ENCODE results near the gene CDH4.

CDH4 gene

GRCh38 chr20:61543931-61544745, 292.1 kb downstream of the CDH4 start:
- Histone ChIP-seq H3K4me1 (ENCODE audit: control insufficient read depth in 2 of 2, insufficient read depth in 2 of 2, low read length in 2 of 2) (no peaks in the 10 kb centered on the region), H3K27me3 (ENCODE audit: control insufficient read depth in 2 of 2, insufficient read depth in 2 of 2, low read length in 2 of 2) (no peaks in the 10 kb centered on the region), H3K9ac (ENCODE audit: low read depth in 1 of 2, low read length in 2 of 2) (no peak overlapping the region), H3K36me3 (ENCODE audit: control insufficient read depth in 2 of 2, insufficient read depth in 2 of 2, low read length in 2 of 2) (no peaks in the 10 kb centered on the region), H3K4me3 (ENCODE audit: low read length in 2 of 2) (no peak overlapping the region), H3K9me3 (ENCODE audit: control insufficient read depth in 2 of 2, low read length in 2 of 2) (no peaks in the 10 kb centered on the region), H3K27ac (ENCODE audit: low read depth in 2 of 2, low read length in 2 of 2) (no peak overlapping the region)

DNA sequence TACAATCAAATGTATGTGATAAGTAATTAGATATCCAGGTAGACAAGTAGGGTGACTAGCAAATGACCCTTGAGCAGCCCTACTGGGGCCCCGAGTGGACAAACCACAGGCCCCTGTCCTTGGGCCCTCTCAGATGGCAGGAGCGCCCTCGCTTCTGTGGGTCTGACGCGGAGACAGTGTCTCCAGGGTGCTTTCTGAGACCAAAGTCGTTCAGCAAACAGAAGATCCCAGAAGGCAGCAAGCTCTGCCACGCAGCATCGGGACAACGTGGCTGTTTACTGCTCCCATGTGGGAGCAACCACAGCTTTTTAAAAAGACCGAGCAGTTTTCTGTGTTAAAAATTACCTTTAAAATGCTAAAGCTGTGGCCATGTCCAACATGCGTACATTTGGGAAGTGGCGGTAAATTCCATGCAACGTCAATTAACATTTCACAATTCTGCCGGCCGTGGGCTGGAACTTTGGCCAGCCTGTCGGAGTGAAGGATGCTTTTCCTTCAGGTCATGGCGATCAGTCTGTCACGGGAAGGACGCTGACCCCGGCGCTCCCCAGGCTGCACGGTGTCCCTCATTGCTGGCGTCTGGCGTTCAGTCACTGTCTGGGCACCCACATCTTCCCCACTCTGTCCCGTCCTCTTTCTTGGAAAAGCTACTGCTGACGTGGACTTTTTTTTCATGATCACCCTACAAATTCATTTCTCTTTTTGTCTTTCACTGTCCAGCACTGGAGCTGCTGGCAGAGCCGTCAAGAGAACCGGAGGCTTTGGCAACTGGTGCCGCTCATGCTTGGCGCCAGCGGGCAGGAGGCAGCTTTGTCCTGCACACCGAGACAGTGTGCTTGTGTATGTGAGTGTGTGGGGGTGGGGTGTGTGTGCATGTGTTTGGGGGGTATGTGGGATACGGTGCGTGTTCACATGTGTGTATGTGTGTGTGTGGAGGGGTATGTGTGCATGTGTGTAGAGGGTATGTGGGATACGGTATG, 293.1 kb downstream of the CDH4 start:
- no peaks in the 10 kb centered on the region for H3K36me3 ChIP-seq (ENCODE audit: control insufficient read depth in 2 of 2, insufficient read depth in 2 of 2, low read length in 2 of 2)
- H3K4me1 ChIP-seq (ENCODE audit: control insufficient read depth in 2 of 2, insufficient read depth in 2 of 2, low read length in 2 of 2), result no peaks in the 10 kb centered on the region
- no peaks in the 10 kb centered on the region for H3K27me3 ChIP-seq (ENCODE audit: control insufficient read depth in 2 of 2, insufficient read depth in 2 of 2, low read length in 2 of 2)
- H3K27ac ChIP-seq (ENCODE audit: low read depth in 2 of 2, low read length in 2 of 2), result no peak overlapping the region
- H3K4me3 ChIP-seq (ENCODE audit: low read length in 2 of 2), result no peak overlapping the region
- no peaks in the 10 kb centered on the region for H3K9me3 ChIP-seq (ENCODE audit: control insufficient read depth in 2 of 2, low read length in 2 of 2)
- no peak overlapping the region for H3K9ac ChIP-seq (ENCODE audit: low read depth in 1 of 2, low read length in 2 of 2)

DNA sequence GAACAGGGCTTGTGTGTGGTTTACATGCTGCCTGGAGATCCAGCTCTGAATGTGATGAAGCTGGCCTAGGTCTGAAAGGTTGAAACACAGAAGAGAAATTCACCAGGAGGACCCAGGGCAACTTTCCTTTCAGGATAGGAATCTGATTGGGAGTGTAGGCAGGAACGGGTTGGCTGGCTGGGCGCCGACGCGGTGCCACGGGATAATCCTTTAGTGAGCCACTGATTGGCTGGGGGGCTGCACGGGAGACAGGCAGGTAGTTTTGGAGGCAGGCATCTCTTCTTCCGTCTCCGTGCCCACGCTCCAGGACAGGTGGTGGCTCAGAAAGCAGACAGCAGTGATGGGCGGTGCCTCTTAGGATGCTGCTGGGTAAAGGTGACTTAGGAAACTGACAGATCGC, 294.6 kb downstream of the CDH4 start:
- no peak overlapping the region for H3K4me3 ChIP-seq (ENCODE audit: low read length in 2 of 2)
- no peaks in the 10 kb centered on the region for H3K4me1 ChIP-seq (ENCODE audit: control insufficient read depth in 2 of 2, insufficient read depth in 2 of 2, low read length in 2 of 2)
- no peaks in the 10 kb centered on the region for H3K9me3 ChIP-seq (ENCODE audit: control insufficient read depth in 2 of 2, low read length in 2 of 2)
- no peaks in the 10 kb centered on the region for H3K27me3 ChIP-seq (ENCODE audit: control insufficient read depth in 2 of 2, insufficient read depth in 2 of 2, low read length in 2 of 2)
- no peak overlapping the region for H3K27ac ChIP-seq (ENCODE audit: low read depth in 2 of 2, low read length in 2 of 2)
- H3K9ac ChIP-seq (ENCODE audit: low read depth in 1 of 2, low read length in 2 of 2), result no peak overlapping the region
- no peaks in the 10 kb centered on the region for H3K36me3 ChIP-seq (ENCODE audit: control insufficient read depth in 2 of 2, insufficient read depth in 2 of 2, low read length in 2 of 2)

GRCh38 chr20:61548069-61548468, 296.0 kb downstream of the CDH4 start:
- Histone ChIP-seq H3K9ac (ENCODE audit: low read depth in 1 of 2, low read length in 2 of 2) (no peak overlapping the region), H3K27ac (ENCODE audit: low read depth in 2 of 2, low read length in 2 of 2) (no peak overlapping the region), H3K27me3 (ENCODE audit: control insufficient read depth in 2 of 2, insufficient read depth in 2 of 2, low read length in 2 of 2) (no peaks in the 10 kb centered on the region), H3K4me1 (ENCODE audit: control insufficient read depth in 2 of 2, insufficient read depth in 2 of 2, low read length in 2 of 2) (no peaks in the 10 kb centered on the region), H3K4me3 (ENCODE audit: low read length in 2 of 2) (no peak overlapping the region), H3K36me3 (ENCODE audit: control insufficient read depth in 2 of 2, insufficient read depth in 2 of 2, low read length in 2 of 2) (no peaks in the 10 kb centered on the region), H3K9me3 (ENCODE audit: control insufficient read depth in 2 of 2, low read length in 2 of 2) (no peaks in the 10 kb centered on the region)

GRCh38 chr20:61549865-61550264, 297.8 kb downstream of the CDH4 start:
- Histone ChIP-seq H3K27me3 (ENCODE audit: control insufficient read depth in 2 of 2, insufficient read depth in 2 of 2, low read length in 2 of 2) (no peaks in the 10 kb centered on the region), H3K9ac (ENCODE audit: low read depth in 1 of 2, low read length in 2 of 2) (no peak overlapping the region), H3K9me3 (ENCODE audit: control insufficient read depth in 2 of 2, low read length in 2 of 2) (no peaks in the 10 kb centered on the region), H3K4me3 (ENCODE audit: low read length in 2 of 2) (no peak overlapping the region), H3K4me1 (ENCODE audit: control insufficient read depth in 2 of 2, insufficient read depth in 2 of 2, low read length in 2 of 2) (no peaks in the 10 kb centered on the region), H3K36me3 (ENCODE audit: control insufficient read depth in 2 of 2, insufficient read depth in 2 of 2, low read length in 2 of 2) (no peaks in the 10 kb centered on the region), H3K27ac (ENCODE audit: low read depth in 2 of 2, low read length in 2 of 2) (no peak overlapping the region)

GRCh38 chr20:61551401-61551800, 299.3 kb downstream of the CDH4 start:
- no peaks in the 10 kb centered on the region for H3K9me3 ChIP-seq (ENCODE audit: control insufficient read depth in 2 of 2, low read length in 2 of 2)
- no peaks in the 10 kb centered on the region for H3K27me3 ChIP-seq (ENCODE audit: control insufficient read depth in 2 of 2, insufficient read depth in 2 of 2, low read length in 2 of 2)
- no peaks in the 10 kb centered on the region for H3K4me1 ChIP-seq (ENCODE audit: control insufficient read depth in 2 of 2, insufficient read depth in 2 of 2, low read length in 2 of 2)
- H3K27ac ChIP-seq (ENCODE audit: low read depth in 2 of 2, low read length in 2 of 2), result no peak overlapping the region
- no peak overlapping the region for H3K4me3 ChIP-seq (ENCODE audit: low read length in 2 of 2)
- H3K36me3 ChIP-seq (ENCODE audit: control insufficient read depth in 2 of 2, insufficient read depth in 2 of 2, low read length in 2 of 2), result no peaks in the 10 kb centered on the region
- no peak overlapping the region for H3K9ac ChIP-seq (ENCODE audit: low read depth in 1 of 2, low read length in 2 of 2)

DNA sequence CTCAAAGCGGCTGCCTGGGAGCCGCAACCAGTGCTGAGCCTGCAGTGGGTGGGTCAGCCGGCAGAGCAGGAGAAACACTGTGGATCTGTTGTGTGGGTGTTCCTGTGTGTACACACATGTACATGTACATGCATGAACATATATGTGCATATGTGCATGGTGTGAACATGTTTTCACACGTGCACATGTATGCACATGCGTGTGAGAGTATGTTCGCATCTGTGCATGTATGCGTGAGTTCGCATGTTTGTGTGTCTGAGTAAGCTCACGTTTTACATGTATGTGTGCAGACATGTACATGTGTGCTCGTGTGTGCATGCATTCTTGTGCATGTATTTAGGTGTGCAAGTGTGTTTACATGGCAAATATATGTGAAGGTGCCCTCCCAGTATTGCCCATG, 302.6 kb downstream of the CDH4 start:
- Histone ChIP-seq H3K4me3 (ENCODE audit: low read length in 2 of 2) (no peak overlapping the region), H3K36me3 (ENCODE audit: control insufficient read depth in 2 of 2, insufficient read depth in 2 of 2, low read length in 2 of 2) (no peaks in the 10 kb centered on the region), H3K4me1 (ENCODE audit: control insufficient read depth in 2 of 2, insufficient read depth in 2 of 2, low read length in 2 of 2) (no peaks in the 10 kb centered on the region), H3K27ac (ENCODE audit: low read depth in 2 of 2, low read length in 2 of 2) (no peak overlapping the region), H3K9ac (ENCODE audit: low read depth in 1 of 2, low read length in 2 of 2) (no peak overlapping the region), H3K27me3 (ENCODE audit: control insufficient read depth in 2 of 2, insufficient read depth in 2 of 2, low read length in 2 of 2) (no peaks in the 10 kb centered on the region), H3K9me3 (ENCODE audit: control insufficient read depth in 2 of 2, low read length in 2 of 2) (no peaks in the 10 kb centered on the region)

DNA sequence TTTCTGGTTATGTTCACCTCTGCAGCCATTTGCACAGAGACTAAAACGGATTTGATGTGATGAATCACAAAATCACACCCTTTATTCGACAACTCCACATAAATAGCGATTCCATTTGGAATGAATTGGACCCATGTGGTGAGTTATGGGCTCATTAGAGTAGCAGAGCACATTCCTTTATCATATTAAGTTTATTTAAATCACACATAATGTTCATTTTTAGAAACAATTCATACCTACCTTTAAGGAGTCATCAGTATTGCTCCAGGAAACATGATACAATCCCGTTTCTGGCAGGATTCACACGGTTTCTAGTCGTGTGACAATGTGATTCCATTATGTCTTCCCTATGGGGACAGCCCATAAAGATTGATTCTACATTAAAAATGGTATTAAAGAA, 303.5 kb downstream of the CDH4 start:
- no peak overlapping the region for H3K4me3 ChIP-seq (ENCODE audit: low read length in 2 of 2)
- no peaks in the 10 kb centered on the region for H3K9me3 ChIP-seq (ENCODE audit: control insufficient read depth in 2 of 2, low read length in 2 of 2)
- no peaks in the 10 kb centered on the region for H3K36me3 ChIP-seq (ENCODE audit: control insufficient read depth in 2 of 2, insufficient read depth in 2 of 2, low read length in 2 of 2)
- no peak overlapping the region for H3K9ac ChIP-seq (ENCODE audit: low read depth in 1 of 2, low read length in 2 of 2)
- H3K27ac ChIP-seq (ENCODE audit: low read depth in 2 of 2, low read length in 2 of 2), result no peak overlapping the region
- no peaks in the 10 kb centered on the region for H3K4me1 ChIP-seq (ENCODE audit: control insufficient read depth in 2 of 2, insufficient read depth in 2 of 2, low read length in 2 of 2)
- no peaks in the 10 kb centered on the region for H3K27me3 ChIP-seq (ENCODE audit: control insufficient read depth in 2 of 2, insufficient read depth in 2 of 2, low read length in 2 of 2)

GRCh38 chr20:61556111-61556510, 304.1 kb downstream of the CDH4 start:
- Histone ChIP-seq H3K4me1 (ENCODE audit: control insufficient read depth in 2 of 2, insufficient read depth in 2 of 2, low read length in 2 of 2) (no peaks in the 10 kb centered on the region), H3K27ac (ENCODE audit: low read depth in 2 of 2, low read length in 2 of 2) (no peak overlapping the region), H3K36me3 (ENCODE audit: control insufficient read depth in 2 of 2, insufficient read depth in 2 of 2, low read length in 2 of 2) (no peaks in the 10 kb centered on the region), H3K9me3 (ENCODE audit: control insufficient read depth in 2 of 2, low read length in 2 of 2) (no peaks in the 10 kb centered on the region), H3K27me3 (ENCODE audit: control insufficient read depth in 2 of 2, insufficient read depth in 2 of 2, low read length in 2 of 2) (no peaks in the 10 kb centered on the region), H3K9ac (ENCODE audit: low read depth in 1 of 2, low read length in 2 of 2) (no peak overlapping the region), H3K4me3 (ENCODE audit: low read length in 2 of 2) (no peak overlapping the region)

DNA sequence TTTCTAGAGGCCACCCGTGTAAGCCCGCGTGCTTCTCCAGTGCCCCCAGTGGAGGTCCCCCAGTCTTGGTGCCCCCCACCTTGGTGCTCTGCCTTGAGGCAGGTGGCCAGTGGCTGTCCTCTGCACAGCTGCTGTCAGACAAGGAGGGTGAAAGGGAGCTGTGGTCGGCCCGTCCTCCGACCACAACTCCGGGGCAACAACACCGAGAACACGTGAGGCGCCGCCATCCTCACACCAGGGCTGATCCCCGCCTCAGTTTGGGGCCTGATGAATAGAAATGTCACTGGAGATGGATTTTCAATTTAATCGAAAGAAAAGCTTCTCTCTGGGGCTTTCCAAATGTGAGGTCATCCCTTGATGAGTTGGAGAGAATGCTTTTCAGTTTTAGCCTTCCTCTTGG, 304.6 kb downstream of the CDH4 start:
- Histone ChIP-seq H3K4me1 (ENCODE audit: control insufficient read depth in 2 of 2, insufficient read depth in 2 of 2, low read length in 2 of 2) (no peaks in the 10 kb centered on the region), H3K27me3 (ENCODE audit: control insufficient read depth in 2 of 2, insufficient read depth in 2 of 2, low read length in 2 of 2) (no peaks in the 10 kb centered on the region), H3K4me3 (ENCODE audit: low read length in 2 of 2) (no peak overlapping the region), H3K9ac (ENCODE audit: low read depth in 1 of 2, low read length in 2 of 2) (no peak overlapping the region), H3K36me3 (ENCODE audit: control insufficient read depth in 2 of 2, insufficient read depth in 2 of 2, low read length in 2 of 2) (no peaks in the 10 kb centered on the region), H3K27ac (ENCODE audit: low read depth in 2 of 2, low read length in 2 of 2) (no peak overlapping the region), H3K9me3 (ENCODE audit: control insufficient read depth in 2 of 2, low read length in 2 of 2) (no peaks in the 10 kb centered on the region)

Measured in mucosa of rectum (tissue), 2 donors.